GM19025 (cell line): ENCODE data around the gene CDC16.
"Not testable (repeated sequence)": the region's sequence is repeated elsewhere in the genome, so short reads cannot be mapped to it uniquely, and the experiment has no call there.

Experiments
- ATAC-seq: cut with Tn5 transposase; IDR thresholded peaks from one replicate; pipeline ENCODE4 v1.9.1; 2021; ENCODE audit warnings: mild to moderate bottlenecking, low read depth, moderate library complexity; ENCODE audit not compliant: unreplicated experiment

CDC16 gene

GRCh38 chr13:114260814-114261213 is 26.1 kb downstream of the CDC16 start:
- ATAC-seq: no peak

- no peak for ATAC-seq
Observed at GRCh38 chr13:114261328-114261965, 26.8 kb downstream of the CDC16 start.

DNA sequence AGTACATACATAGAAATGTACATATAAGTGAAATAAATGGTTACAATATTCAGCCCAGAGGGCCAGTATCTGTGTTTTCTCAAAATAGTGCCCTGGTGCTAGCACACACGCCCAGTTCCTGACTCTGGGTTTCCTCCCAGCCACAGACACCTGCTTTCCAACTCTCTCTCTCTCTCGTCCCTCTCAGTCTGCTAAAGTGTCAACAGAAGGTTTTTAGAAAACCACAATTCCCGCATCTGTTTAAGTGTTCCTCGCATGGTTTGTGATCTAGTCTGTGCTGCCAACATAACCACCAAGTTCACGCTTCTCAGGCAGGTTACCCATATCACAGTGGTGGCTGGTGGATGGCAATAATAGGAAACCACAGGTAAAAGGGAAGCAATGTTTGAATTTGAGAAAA is 28.9 kb downstream of the CDC16 start:
- ATAC-seq: no peak

DNA sequence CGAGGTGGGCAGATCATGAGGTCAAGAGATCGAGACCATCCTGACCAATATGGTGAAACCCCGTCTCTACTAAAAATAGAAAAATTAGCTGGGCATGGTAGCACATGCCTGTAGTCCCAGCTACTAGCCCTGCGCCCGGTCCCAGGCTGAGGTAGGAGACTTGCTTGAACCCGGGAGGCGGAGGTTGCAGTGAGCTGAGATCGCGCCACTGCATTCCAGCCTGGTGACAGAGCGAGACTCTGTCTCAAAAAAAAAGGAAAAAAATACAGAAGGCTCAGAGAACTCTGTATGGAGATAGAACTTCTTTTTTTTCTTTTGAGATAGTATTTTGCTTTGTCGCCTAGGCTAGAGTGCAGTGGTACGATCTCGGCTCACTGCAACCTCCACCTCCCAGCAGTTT is 29.6 kb downstream of the CDC16 start:
- not testable (repeated sequence) for ATAC-seq

DNA sequence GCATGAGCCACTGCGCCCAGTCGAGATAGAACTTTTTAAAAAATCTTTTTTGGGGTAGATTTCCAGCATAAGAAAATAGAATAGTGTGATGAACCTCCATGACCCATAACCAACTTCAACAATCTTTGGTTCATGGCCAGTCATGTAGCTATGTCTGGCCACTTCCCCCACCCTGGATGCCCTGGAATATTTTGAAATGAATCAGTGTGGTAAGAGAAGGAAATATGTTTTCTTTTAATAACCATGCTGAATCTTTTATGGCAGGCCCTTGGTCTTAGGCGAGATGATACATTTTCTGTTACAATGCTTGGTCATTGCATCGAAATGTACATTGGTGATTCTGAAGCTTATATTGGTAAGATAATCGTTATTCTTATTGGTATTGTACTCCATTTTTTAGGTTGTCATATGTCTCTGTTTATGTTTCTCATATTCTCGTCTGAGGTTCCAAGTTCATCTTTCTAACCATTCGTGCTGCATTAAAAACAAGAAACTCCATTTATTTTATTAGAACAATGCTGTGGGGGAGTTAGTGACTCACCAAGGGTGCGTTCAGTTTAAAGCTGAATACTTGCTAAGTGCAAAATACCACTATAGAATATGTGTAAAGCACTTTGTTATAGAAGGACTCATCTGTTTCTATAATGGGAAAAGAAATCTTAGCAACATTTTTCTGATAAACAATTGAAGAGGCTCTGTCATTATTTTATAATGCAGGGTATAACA is 30.4 kb downstream of the CDC16 start:
- no peak for ATAC-seq

DNA sequence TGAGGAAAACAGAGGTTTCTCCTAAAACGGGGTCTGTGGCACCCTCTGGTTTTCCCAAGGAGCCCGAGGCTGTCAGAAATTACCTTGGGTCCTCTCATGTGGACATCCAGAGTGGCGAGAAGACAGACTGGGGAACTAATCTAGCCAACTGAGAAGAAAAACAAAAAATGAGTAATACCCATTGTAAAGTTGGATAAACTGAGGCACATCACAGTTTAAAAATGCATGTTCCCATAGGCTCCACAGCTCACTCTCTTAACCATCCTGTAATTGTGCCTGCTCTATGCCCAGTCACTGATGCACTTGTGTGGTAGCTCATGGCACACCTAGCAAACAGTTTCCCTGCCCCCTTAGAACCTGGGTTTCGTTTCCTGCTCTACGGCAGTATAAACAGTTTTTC is 31.5 kb downstream of the CDC16 start:
- no peak for ATAC-seq

DNA sequence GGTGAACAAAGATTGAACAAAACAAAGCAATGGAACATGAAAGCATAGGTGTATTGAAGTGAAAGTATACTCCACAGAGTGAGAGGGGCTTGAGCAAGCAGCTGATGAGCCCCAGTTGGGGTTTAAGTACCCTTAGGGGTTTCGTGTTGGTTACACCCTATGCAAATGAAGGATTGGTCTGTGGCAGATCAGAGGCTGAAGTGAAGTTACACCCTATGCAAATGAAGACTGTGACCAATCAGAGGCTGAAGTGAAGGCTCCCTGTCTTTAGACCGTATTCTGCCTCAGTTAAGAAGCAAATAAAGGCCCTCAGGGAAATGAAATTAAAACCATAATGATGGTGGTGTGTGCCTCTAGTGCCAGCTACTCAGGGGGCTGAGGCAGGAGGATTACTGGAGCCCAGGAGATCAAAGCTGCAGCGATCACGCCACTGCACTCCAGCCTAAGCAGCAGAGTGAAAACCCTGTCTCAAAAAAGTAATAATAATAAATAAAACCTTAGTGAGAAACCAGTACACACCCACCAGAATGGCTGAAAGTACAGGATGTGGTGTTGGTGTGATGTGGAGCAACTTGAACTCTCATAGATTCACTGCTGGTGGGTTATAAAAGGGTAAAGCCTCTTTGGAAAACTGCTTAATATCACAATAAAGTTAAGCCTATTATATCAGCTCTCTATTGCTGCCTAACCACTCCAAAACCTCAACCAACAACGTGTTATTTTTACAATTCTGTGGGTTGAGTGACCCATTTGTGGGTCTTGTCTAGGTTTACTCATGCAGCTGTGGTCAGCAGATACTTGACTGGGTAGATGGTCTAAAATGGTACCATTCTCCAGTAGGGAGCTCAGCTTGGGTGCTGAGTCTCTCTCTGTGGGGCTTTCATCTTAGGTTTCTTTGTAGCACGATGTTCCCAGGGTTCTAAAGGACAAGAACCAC is 33.9 kb downstream of the CDC16 start:
- no peak for ATAC-seq

DNA sequence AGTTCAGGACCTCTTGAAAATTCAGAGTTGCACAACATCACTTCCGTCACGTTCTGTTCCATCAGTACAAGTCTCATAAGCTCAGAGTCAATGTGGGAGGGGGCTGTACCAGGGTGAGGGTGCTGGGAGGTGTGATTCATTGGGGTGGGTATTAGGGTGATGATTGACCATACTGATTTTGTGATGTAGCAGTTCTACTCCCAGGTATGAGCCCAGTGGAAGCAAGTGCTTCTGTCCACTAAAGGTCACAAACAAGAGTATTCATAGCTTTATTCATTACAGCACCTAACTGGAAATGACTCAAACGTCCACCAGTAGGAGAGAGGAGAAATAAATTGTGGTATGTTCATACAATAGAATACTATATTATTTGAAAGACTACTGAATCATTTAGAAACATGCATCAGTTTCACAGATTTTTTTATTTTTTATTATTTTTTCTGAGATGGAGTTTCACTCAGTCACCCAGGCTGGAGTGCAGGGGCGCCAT is 34.6 kb downstream of the CDC16 start:
- ATAC-seq: no peak

GRCh38 chr13:114272977-114273376 is 38.3 kb downstream of the CDC16 start:
- ATAC-seq: no peak

GRCh38 chr13:114275304-114275703 is 40.6 kb downstream of the CDC16 start:
- no peak for ATAC-seq

DNA sequence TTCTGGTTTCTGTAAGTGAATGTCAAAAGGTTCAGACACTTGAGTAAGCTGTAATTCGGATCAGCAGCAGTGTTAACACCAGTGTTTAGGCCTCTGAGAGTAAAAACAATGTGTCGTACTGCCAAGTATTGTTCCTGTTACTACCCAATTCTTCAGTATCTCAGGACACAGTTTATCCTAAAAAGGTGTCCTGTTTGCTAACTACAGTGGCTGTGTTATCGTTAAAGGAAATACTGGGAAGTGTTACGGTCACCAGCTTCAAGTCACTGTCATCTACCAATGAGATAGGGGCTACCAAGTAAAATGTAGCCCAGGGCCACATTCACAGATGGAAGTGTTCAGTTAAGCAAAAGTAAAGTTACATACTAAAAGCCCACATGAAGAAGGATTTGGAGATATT is 44.4 kb downstream of the CDC16 start:
- no peak for ATAC-seq

GRCh38 chr13:114279758-114280355 is 45.2 kb downstream of the CDC16 start:
- no peak for ATAC-seq

DNA sequence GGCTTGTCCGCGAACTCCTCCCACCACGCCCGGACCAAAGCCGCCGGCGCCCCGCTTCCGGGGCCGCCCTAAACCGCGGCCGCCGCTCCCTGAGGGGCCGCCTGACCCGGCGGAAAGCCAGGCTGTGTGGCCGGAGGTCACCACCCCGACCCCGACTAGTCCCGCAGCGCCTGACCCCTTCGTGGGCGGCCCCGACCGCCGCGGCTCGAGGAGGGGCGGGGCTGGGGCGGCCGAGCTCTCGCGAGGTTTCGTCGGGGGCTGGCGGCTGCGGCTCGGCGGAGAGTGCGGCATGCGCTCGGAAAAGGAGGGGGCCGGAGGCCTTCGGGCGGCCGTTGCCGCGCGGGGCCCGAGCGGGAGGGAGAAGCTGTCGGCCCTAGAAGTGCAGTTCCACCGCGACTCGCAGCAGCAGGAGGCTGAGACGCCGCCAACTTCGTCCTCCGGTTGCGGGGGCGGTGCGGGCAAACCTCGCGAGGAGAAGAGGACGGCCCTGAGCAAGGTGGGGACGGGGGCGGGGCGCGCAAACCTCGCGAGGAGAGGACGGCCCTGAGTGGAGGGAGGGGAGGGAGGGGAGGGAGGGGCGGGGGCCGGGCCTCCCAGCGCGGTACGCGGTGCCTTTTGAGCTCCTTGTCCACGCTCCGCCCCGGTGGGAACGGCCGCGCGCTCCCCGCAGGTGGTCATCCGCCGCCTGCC is 46.8 kb downstream of the CDC16 start, which contains the start of gene UPF3A:
Gene UPF3A, plus strand, starts transcription at position 251 of the 690 bp plus-strand sequence. Its CDS starts 39 bp downstream, at position 290.
- peak; percentile 75 for ATAC-seq

DNA sequence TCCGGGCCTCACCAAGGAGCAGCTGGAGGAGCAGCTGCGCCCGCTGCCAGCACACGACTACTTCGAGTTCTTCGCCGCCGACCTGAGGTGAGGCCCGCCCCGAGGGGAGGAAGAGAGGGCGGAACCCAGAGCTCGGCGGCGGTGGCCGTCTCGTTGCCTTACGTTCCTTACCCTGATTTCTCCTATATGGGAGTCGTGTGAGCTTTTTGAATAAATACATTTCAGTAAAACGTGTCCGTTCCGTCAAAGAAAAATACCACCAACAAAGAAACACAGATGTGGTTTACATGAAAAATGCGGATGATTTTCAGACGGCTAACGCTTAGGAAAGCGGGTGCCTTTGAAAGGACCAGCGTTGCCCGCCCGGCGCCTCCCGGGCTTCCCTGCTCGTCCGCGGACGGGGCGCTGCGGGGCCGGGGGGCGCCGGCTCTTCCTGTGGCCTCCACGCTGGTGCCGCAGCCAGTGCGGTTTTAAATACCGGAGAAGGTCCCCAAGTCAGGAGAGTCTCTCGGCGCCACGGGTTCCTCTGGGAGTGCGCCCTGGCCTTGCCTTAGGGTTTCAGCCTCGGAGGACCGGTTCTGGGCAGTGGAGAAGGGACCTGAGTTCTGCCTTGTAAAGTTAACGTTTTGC is 47.5 kb downstream of the CDC16 start:
- peak; percentile 46 for ATAC-seq

DNA sequence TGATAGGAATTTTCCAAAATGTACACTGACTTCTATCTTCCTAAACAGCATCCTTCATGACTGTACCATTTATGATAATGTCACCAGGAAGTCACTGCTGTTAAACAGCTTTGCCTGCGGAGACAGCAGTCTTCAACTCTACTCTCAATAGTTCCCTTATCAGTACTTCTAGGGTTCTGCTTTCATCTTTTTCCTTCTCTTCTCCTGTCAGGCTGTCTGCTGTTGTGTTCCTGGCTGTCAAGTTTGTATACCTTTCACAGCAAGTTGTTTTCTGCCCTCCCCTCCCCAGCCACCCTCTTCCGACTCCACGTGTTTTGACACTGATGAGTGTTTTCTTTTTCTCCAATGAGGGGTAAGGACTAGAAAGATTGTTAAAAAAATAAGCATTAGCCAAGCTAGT is 48.9 kb downstream of the CDC16 start:
- no peak for ATAC-seq

DNA sequence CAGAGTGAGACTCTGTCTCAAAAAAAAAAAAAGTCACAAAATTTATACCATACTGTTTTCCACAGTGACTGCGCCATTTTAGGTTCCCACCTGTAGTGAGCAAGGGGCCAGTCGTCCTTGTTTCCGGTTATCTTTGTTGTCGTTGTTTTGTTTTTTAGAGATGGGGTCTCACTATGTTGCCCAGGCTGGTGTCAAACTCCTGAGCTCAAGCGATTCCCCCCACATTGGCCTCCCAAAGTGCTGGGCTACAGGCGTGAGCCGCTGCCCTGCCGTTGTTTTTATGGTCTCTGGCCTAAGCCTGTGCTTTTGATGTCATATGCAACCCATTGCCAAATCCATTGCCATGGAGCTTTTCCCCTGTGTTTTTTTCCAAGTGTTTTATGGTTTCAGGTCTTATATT is 50.0 kb downstream of the CDC16 start:
- no peak for ATAC-seq

- ATAC-seq: no peak
Observed at GRCh38 chr13:114285166-114285808, 50.6 kb downstream of the CDC16 start.

DNA sequence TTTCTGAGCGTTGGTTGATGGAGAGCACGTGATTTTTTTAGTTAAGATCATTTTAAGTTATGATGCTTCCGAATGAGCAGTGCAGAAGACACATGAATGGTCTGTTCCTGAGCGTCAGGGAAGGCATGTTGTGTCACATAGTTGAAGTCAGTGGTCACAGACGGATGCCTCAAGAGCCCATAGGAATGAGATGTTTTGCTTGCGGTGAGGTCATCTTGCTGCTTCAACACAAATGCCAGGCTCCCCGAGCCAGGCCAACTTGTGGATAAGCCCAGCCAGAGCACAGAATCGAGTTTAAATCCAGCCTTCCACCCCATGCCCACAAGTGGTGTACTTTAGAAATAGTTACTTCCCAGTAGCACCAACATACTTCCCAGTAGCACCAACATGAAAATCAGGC is 52.1 kb downstream of the CDC16 start:
- ATAC-seq: no peak

DNA sequence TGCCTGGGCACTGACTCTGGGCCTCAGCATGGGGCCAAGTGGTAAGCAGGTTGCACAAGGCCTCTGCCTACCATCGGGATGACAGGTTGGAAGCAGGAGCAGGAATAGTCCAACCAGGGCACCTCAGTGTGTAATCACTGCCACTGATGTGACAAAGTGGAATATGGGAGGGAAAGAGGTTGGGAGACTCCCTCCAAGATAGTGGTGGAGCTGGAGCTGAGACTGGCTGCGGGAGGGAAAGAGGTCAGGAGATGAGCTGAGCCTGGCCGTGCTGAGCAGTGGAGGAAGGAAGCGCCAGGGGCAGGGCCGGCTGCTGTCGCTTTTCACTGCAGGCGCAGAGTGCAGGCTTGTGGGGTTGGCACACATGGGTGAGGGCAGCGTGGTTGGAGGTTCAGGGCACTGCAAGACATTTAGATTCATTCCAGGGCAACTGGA is 53.5 kb downstream of the CDC16 start:
- ATAC-seq: no peak
